RWPE1 (cell line): ENCODE results near the gene PCDHGB3.
"Not testable (repeated sequence)": the region's sequence is repeated elsewhere in the genome, so short reads cannot be mapped to it uniquely, and the experiment has no call there.

ENCODE experiments used
- CTCF ChIA-PET: fragments of 350-600 bp; sonication (Branson Sonifier 250); formaldehyde crosslinking; extraction: SDS; loops from one replicate; lab custom pipeline; 2021; lab: Yijun Ruan, JAX
- POLR2A ChIA-PET: fragments of 400-600 bp; formaldehyde crosslinking; extraction: SDS; loops from one replicate; lab custom pipeline; 2020; ENCODE audit warnings: antibody characterized with exemption; ENCODE audit not compliant: low non-redundant PET; lab: Yijun Ruan, JAX
- DNase-seq: peaks from one replicate; pipeline ENCODE4 v3.0.0; 2012; ENCODE audit warnings: low spot score
- H3K27ac ChIP-seq: fragments of 450-650 bp; 2 replicates; pipeline ENCODE4 v1.5.1; 2017
- TF ChIP-seq, protein P1 (sequence below): fragments of 450-650 bp; conservative IDR thresholded peaks from 2 replicates; pipeline ENCODE4 v1.5.1; 2017; ENCODE audit warnings: low read depth, mild to moderate bottlenecking

PCDHGB3 gene

DNA sequence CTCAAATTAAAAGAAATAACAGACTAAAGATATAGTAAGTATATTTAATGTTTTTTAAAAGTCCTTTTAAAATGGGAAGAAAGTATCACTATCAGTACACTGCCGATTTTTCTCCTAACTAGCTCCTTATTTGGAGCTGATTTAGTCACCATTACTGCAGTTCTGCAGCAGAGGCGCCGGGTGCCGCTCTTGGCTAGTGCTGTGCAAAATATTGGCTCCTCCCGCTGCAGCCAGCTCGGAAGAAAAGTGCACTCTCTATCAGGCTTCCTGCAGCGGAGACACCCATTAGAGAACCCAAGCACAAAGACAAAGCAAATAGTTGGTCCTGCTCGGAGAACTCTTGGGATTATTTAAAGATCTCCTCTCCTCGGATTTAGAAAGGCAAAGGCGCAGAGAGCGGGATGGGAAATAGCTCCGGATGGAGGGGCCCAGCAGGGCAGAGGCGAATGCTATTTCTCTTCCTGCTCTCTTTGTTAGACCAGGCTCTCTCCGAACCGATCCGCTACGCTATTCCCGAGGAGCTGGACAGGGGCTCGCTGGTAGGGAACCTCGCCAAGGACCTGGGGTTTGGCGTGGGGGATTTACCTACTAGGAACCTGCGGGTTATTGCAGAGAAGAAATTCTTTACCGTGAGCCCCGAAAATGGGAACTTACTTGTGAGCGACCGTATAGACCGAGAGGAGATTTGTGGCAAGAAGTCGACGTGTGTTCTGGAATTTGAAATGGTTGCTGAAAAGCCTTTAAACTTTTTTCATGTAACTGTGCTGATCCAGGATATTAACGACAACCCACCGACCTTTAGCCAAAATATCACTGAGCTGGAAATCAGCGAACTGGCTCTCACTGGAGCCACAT is at the start of gene PCDHGB3:
Gene PCDHGB3, plus strand, starts transcription at position 249 of the 855 bp plus-strand sequence. Its CDS starts 153 bp downstream, at position 402.
- DNase-seq: no peak
- POLR2A ChIA-PET: no interaction called here
- CTCF ChIA-PET: interaction anchor here (0.5 to 1.8 kb wide), 14 partner anchors 10 to 197 kb away, joined by 3 to 7 read pairs (median 4); partner anchors contain the start of genes PCDHB11, PCDHB14, PCDHGA2 and PCDHGB1
- H3K27ac ChIP-seq: no peak within 1 kb of the TSS
- TF ChIP-seq, protein P1, sequence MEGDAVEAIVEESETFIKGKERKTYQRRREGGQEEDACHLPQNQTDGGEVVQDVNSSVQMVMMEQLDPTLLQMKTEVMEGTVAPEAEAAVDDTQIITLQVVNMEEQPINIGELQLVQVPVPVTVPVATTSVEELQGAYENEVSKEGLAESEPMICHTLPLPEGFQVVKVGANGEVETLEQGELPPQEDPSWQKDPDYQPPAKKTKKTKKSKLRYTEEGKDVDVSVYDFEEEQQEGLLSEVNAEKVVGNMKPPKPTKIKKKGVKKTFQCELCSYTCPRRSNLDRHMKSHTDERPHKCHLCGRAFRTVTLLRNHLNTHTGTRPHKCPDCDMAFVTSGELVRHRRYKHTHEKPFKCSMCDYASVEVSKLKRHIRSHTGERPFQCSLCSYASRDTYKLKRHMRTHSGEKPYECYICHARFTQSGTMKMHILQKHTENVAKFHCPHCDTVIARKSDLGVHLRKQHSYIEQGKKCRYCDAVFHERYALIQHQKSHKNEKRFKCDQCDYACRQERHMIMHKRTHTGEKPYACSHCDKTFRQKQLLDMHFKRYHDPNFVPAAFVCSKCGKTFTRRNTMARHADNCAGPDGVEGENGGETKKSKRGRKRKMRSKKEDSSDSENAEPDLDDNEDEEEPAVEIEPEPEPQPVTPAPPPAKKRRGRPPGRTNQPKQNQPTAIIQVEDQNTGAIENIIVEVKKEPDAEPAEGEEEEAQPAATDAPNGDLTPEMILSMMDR: peak; percentile 32

DNA sequence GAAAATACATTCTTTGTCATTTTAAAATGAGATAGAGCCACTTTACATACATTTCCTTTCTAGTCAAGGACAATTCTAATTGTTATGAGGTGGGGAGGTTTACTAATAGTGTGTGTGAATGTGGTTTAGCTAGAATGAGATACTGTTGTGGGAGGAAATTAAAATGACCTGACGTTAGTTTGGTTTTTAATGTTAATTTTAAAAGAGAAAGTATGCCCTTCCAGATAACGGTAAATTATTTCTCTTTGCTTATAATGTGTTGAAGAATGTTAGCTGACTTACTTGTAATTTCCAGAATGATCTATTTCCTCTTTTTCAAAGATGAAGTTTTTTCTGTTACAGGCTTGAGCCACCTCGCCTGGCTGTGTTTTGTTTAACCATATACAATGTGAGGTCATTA is 47.8 kb upstream of the PCDHGB3 start:
- ChIA-PET POLR2A (no interaction called here), CTCF (interaction anchor here (0.6 kb wide), 1 partner anchor 242 kb away, joined by 3 read pairs; no protein-coding TSS in a partner anchor)
- no peak overlapping the region for H3K27ac ChIP-seq
- no peak for DNase-seq
- TF ChIP-seq, protein P1: no peak

DNA sequence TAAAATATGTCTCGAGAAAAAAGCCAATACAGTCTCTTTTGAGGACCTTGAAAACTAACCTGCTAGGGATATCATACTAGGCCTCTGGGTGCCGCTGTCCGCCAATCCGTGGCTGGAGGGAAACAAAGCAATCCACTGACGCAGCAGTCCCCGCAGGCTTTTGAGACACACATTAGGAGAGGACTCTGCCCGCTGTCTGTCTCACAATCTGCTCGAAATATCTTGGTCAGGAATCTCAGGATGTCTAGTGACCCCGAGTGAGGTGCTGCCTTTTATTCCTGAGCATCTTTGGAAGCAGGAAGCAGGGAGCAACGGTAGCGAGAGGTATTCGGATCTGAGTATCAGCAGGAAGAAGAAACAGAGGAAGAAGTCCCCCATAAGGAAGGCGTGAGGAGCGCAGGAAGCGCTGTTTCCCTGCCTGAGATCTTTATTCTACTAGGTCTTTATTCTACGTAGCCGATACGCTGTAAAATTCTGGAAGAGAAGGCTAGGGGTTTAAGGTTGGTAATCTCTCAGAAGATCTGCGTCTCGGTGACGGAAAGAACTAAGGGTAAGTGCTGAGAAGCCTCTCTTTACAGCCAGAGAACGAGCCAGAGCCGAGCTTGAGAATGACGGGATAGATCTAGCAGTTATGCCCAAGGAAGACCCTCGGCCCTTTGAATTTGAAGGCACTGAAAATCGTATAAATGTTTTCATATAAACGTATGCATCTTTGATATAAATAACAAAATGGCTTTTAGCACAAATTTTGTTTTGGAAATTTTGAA is 43.8 kb upstream of the PCDHGB3 start:
- DNase-seq: peak; percentile 46
- H3K27ac ChIP-seq: no peak overlapping the region
- ChIA-PET POLR2A (no interaction called here), CTCF (interaction anchor here (0.6 to 0.7 kb wide), 7 partner anchors 18 to 234 kb away, joined by 3 to 6 read pairs (median 4); partner anchors contain the start of gene PCDHGA7)
- TF ChIP-seq, protein P1: peak; percentile 38

DNA sequence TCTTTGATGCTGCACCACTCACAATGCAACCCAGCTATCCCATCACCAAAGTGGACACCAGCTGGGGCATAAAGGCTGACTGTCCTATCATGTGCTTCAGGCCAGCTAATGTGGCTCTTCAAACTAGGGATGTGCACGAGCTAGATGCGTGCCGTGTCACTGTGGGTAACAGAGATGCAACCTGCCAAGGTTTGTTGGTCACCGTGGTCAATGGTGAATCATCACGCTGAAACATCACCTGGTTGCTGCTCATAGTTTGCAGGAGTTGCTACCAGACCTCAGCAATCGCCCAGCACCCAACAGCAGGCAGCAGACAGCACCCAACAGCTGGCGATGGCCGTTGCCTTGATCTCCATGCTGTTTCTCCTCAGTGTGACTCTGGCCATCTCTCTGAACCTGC is 41.8 kb upstream of the PCDHGB3 start:
- POLR2A ChIA-PET: no interaction called here

DNA sequence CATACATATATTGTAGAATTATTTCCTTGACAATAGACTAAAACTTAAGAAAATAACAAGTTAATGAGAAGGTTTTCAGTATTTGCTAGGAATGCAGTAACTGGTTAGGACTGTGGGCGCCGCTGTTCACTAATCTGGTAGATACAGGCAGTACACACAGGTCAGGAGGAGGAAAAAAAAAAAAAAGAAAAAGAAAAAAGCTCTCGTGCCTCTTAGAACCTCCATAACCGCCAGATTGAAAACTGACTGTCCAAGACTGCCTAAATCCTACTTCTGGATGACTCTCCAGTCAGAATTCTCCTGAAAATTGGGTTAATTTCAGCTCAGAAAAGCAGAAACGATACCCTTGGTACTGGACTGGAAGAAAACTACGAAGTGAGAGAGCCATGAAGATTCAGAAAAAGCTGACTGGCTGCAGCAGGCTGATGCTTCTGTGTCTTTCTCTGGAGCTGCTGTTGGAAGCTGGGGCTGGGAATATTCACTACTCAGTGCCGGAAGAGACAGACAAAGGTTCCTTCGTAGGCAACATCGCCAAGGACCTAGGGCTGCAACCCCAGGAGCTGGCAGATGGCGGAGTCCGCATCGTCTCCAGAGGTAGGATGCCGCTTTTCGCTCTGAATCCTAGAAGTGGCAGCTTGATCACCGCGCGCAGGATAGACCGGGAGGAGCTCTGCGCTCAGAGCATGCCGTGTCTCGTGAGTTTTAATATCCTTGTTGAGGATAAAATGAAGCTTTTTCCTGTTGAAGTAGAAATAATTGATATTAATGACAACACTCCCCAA is 39.6 kb upstream of the PCDHGB3 start, which contains the start of gene PCDHGA1:
Gene PCDHGA1, plus strand, starts transcription at position 216 of the 782 bp plus-strand sequence.
- H3K27ac ChIP-seq: no peak within 1 kb of the TSS
- peak; percentile 40 for DNase-seq
- CTCF ChIA-PET: interaction anchor here (0.5 to 1.9 kb wide), 18 partner anchors 8 to 1659 kb away, joined by 3 to 8 read pairs (median 4); partner anchors contain the start of genes PCDHB10, PCDHB11, PCDHGA2 and PCDHGB2
- TF ChIP-seq, protein P1: peak; percentile 40
- POLR2A ChIA-PET: interaction anchor here (1.1 kb wide), 1 partner anchor 10 kb away, joined by 8 read pairs; the partner anchor contains the start of gene TAF7

More for the DNA sequence above, 41.8 kb upstream of the PCDHGB3 start:
- no peak overlapping the region for H3K27ac ChIP-seq
- TF ChIP-seq, protein P1: no peak
- CTCF ChIA-PET: interaction anchor here (0.6 to 1.9 kb wide), 7 partner anchors 8 to 451 kb away, joined by 3 to 7 read pairs (median 4); partner anchors contain the start of genes PCDHB11, PCDHGA2, PCDHGA3 and PCDHGB2
- no peak for DNase-seq

DNA sequence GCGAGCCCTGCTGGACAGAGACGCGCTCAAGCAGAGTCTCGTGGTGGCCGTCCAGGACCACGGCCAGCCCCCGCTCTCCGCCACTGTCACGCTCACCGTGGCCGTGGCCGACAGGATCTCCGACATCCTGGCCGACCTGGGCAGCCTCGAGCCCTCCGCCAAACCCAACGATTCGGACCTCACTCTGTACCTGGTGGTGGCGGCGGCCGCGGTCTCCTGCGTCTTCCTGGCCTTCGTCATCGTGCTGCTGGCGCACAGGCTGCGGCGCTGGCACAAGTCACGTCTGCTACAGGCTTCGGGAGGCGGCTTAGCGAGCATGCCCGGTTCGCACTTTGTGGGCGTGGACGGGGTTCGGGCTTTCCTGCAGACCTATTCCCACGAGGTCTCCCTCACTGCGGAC is 37.5 kb upstream of the PCDHGB3 start:
- POLR2A ChIA-PET, DNase-seq, H3K27ac ChIP-seq: not testable (repeated sequence)
- CTCF ChIA-PET: interaction anchor here (0.6 kb wide), 1 partner anchor 228 kb away, joined by 4 read pairs; no protein-coding TSS in a partner anchor
